Measurements from ENCODE around the gene DOP1B. TPM values are rescaled to one million over a fixed set of nuclear protein-coding genes. Genes with fewer than 3 reads are reported as not detected.

DOP1B gene
- total RNA-seq, 2 donors from 2014 or later, result 7.8 to 8.0 TPM

- Mint-ChIP-seq H3K27ac (no peak overlapping the region), H3K36me3 (ENCODE audit: low read depth) (peaks cover 10% of the 10 kb centered on the region), H3K9me3 (no peaks in the 10 kb centered on the region), H3K27me3 (ENCODE audit: insufficient read depth) (no peaks in the 10 kb centered on the region), H3K4me3 (no peak overlapping the region), H3K4me1 (peaks cover 12% of the 10 kb centered on the region)
- Histone ChIP-seq H3K9ac (ENCODE audit: extremely low read depth, low read length, poor library complexity, severe bottlenecking) (no peak overlapping the region), H3K27ac (ENCODE audit: low read depth, low read length) (no peak overlapping the region), H3K36me3 (ENCODE audit: control insufficient read depth, insufficient read depth, low read length) (no peaks in the 10 kb centered on the region), H3K4me3 (ENCODE audit: low read length) (no peak overlapping the region), H3K27me3 (ENCODE audit: control insufficient read depth, insufficient read depth, low read length, poor library complexity, severe bottlenecking) (no peaks in the 10 kb centered on the region), H3K4me1 (ENCODE audit: control insufficient read depth, insufficient read depth, low read length) (no peaks in the 10 kb centered on the region), H3K9me3 (ENCODE audit: control insufficient read depth, low read length) (no peaks in the 10 kb centered on the region)
- no peak for TF ChIP-seq CTCF (conservative IDR thresholded peaks at IDR 0.05)
- DNase-seq, result no peak
- WGBS, 2 experiments (ENCODE audit: insufficient coverage in 1 of 2, insufficient read length in 1 of 2), result 93 to 100% methylated on average over 2 to 6 of the region's 6 CpGs
Observed at GRCh38 chr21:36170823-36171222, 14.2 kb downstream of the DOP1B start.

DNA sequence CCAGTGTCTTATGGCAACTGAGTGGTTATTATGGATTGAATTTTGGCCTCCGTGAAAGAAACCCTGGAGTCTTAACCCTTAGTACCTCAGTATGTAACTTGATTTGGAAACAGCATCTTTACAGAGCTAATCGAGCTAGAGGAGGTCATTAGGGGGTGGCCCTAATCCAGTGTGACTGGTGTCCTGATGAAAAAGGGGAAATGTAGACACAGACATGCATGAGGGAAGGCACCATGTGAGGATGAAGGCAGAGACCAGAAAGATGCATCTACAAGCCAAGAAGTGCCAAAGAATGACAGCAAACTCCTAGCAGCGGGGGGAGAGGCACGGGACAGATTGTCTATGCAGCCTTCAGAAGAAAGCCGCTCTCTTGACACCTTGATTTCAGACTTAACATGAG is 14.7 kb downstream of the DOP1B start:
- no peak overlapping the region for H3K27ac ChIP-seq (ENCODE audit: low read depth, low read length)
- Mint-ChIP-seq H3K4me3 (no peak overlapping the region), H3K27ac (no peak overlapping the region), H3K4me1 (peaks cover 13% of the 10 kb centered on the region), H3K36me3 (ENCODE audit: low read depth) (peaks cover 9% of the 10 kb centered on the region), H3K9me3 (no peaks in the 10 kb centered on the region), H3K27me3 (ENCODE audit: insufficient read depth) (no peaks in the 10 kb centered on the region)
- no peaks in the 10 kb centered on the region for H3K36me3 ChIP-seq (ENCODE audit: control insufficient read depth, insufficient read depth, low read length)
- no peak for TF ChIP-seq CTCF (conservative IDR thresholded peaks at IDR 0.05)
- H3K4me1 ChIP-seq (ENCODE audit: control insufficient read depth, insufficient read depth, low read length), result no peaks in the 10 kb centered on the region
- no peak overlapping the region for H3K9ac ChIP-seq (ENCODE audit: extremely low read depth, low read length, poor library complexity, severe bottlenecking)
- DNase-seq, result no peak
- H3K27me3 ChIP-seq (ENCODE audit: control insufficient read depth, insufficient read depth, low read length, poor library complexity, severe bottlenecking), result no peaks in the 10 kb centered on the region
- H3K9me3 ChIP-seq (ENCODE audit: control insufficient read depth, low read length), result no peaks in the 10 kb centered on the region
- no peak overlapping the region for H3K4me3 ChIP-seq (ENCODE audit: low read length)
- WGBS, 2 experiments (ENCODE audit: insufficient coverage in 1 of 2, insufficient read length in 1 of 2), result 92 to 97% methylated on average over 4 to 5 of the region's 5 CpGs

DNA sequence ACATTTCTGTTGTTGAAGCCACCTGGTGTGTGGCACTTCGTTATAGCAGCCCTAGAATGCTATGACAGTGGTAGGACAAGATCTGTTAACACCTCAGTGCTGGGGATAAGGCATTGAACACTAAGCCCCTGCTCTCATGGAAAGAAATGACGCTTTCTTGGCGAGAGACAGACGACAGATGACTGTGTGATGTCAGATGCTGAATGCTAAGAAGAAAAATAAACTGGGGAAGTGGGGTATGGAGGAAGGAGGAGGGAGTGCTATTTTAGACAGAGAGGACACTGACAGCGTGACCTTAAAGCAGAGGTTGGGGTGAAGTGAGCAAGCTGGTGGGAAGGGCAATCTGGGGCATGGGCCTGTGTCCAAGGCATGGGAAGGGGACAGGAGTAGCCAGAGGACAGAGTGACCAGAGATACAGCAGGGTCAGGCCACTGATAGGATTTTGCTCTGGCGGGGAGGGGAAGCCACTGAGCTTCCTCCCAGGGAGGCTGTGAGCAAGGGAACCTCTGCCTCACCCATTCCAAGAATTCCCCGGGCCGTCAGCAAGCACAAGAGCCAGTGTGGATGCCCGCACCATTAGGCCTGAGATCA is 15.2 kb downstream of the DOP1B start:
- Histone ChIP-seq H3K9me3 (ENCODE audit: control insufficient read depth, low read length) (no peaks in the 10 kb centered on the region), H3K27ac (ENCODE audit: low read depth, low read length) (no peak overlapping the region), H3K4me3 (ENCODE audit: low read length) (no peak overlapping the region), H3K36me3 (ENCODE audit: control insufficient read depth, insufficient read depth, low read length) (no peaks in the 10 kb centered on the region), H3K27me3 (ENCODE audit: control insufficient read depth, insufficient read depth, low read length, poor library complexity, severe bottlenecking) (no peaks in the 10 kb centered on the region), H3K4me1 (ENCODE audit: control insufficient read depth, insufficient read depth, low read length) (no peaks in the 10 kb centered on the region), H3K9ac (ENCODE audit: extremely low read depth, low read length, poor library complexity, severe bottlenecking) (no peak overlapping the region)
- Mint-ChIP-seq H3K27ac (no peak overlapping the region), H3K4me1 (peaks cover 10% of the 10 kb centered on the region), H3K9me3 (no peaks in the 10 kb centered on the region), H3K4me3 (no peak overlapping the region), H3K36me3 (ENCODE audit: low read depth) (peaks cover 7% of the 10 kb centered on the region), H3K27me3 (ENCODE audit: insufficient read depth) (no peaks in the 10 kb centered on the region)
- WGBS, 2 experiments (ENCODE audit: insufficient coverage in 1 of 2, insufficient read length in 1 of 2), result 90 to 92% methylated on average over 7 to 9 of the region's 9 CpGs
- DNase-seq, result no peak
- TF ChIP-seq CTCF (conservative IDR thresholded peaks at IDR 0.05), result no peak

All from endodermal cell (in vitro differentiated cells).